HTERT RPE-1 (cell line): ENCODE measurements around the gene TBC1D3L.
"Not testable (repeated sequence)": the region's sequence is repeated elsewhere in the genome, so short reads cannot be mapped to it uniquely, and the experiment has no call there.

Experiments used
- in situ Hi-C: fragments of 300-500 bp; cut with MboI; formaldehyde crosslinking; loops from 4 replicates; pipeline ENCODE4 v1.14.3; 2020; ENCODE audit warnings: low sequenced_read_pairs

TBC1D3L gene

GRCh38 chr17:37988960-37989359 is at the start of gene TBC1D3L:
TBC1D3L (minus strand) TSS chr17:37989060; CDS start chr17:37987520, 1,540 bp downstream.
- in situ Hi-C loops: not testable (repeated sequence)

GRCh38 chr17:38003676-38004075 is 14.8 kb upstream of the TBC1D3L start, which contains the start of gene TBC1D3D:
TBC1D3D (plus strand) TSS chr17:38003976; CDS start chr17:38005561, 1,585 bp downstream.
- in situ Hi-C loops: not testable (repeated sequence)
